Brain pericyte (primary cell): Measurements from ENCODE around the gene TPO.

ENCODE experiments used
- DNase-seq: peaks from one replicate; pipeline ENCODE4 v3.0.0-alpha.2; 2012; ENCODE audit warnings: low read depth, low spot score

Gene TPO

DNA sequence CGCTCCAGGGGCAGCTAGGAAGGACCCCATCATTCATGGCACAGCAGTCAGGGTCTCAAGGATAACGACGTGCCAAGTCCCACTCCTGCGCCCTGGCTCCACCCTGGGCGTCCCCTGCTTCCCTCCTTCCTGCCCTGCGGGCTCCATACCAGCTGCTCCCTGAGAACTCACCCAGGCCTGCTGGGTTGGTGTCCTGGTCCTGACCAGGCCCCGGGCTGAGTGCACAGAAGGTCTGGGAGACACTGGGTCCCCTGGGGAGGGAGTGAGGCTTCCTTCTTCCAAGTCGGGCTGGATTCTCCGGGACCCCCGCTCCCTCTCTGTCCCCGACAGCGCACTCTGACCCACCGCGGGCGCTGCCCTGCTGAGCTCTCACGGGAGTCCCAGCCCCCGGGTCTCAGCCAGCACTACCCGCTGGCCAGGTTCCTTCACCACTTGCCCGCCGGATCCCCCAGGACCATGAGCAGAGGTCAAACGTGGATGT is 170.8 kb downstream of the TPO start:
- DNase-seq: no peak

GRCh38 chr2:1584691-1585485 is 171.6 kb downstream of the TPO start:
- no peak for DNase-seq

- DNase-seq: no peak
Observed at GRCh38 chr2:1585635-1586034, 172.4 kb downstream of the TPO start.

- DNase-seq: no peak
Observed at GRCh38 chr2:1586251-1586922, 173.1 kb downstream of the TPO start.

DNA sequence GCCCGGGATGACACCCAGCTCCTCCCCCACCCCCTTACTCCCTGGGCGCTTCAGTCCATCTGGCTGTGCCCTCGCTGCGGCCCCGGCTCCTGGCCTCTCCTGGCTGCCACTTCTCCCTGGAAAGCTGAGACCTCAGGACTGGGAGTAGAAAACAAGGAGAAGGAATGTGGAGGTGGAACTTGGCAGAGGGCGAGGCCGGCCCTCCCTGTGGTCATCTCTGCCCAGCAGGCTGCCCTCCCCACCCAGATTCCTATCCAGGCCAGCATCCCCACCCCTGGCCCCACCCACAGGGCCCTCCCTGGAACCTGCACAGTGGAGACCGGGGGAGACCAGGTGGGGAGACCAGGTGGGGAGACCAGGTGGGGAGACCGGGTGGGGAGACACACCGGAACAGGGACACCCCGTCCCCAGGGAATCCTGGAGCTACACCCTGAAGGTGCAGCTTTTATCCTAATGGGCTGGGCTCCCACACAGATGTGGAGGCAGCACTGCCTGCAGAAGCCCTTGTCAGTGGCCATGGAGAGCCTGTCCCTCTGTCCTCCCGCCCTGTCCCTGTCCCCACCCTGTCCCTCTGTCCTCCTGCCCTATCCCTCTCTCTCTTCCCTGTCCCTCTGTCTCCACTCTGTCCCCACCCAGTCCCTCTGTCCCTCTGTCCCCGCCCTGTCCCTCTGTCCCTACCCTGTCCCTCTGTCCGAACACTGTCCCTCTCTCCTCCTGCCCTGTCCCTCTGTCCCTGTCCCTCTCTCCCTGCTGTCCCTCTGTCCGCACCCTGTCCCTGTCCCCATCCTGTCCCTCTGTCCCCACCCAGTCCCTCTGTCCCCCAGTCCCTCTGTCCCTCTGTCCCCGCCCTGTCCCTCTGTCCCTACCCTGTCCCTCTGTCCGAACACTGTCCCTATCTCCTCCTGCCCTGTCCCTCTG is 173.9 kb downstream of the TPO start:
- DNase-seq: no peak

GRCh38 chr2:1588051-1588977 is 175.1 kb downstream of the TPO start:
- no peak for DNase-seq

- no peak for DNase-seq
Observed at GRCh38 chr2:1588978-1589621, 175.8 kb downstream of the TPO start.

- DNase-seq: no peak
Observed at GRCh38 chr2:1590596-1591460, 177.6 kb downstream of the TPO start.

DNA sequence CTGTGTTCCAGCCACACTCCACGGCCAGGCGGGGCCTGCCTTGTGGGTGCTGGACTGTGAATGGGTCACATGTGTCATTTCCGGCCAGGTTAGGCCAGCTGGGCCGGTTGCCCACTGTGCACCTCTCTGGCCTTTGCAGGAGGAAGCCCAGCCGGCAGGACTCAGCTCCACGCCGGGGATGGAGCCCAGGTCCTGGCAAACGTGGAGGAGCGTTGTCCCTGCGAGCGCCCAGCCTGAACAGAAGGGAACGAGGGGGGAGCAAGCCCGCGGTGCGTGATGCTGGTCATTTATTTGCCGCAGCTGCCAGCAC is 178.2 kb downstream of the TPO start:
- no peak for DNase-seq
